ENCODE measurements around the gene NKX1-2.

Gene NKX1-2

GRCh38 chr10:124451276-124451675, 1.4 kb upstream of the NKX1-2 start:
- Histone ChIP-seq H3K4me3 (ENCODE audit: low read depth, low read length) (no peak overlapping the region), H3K9me3 (no peaks in the 10 kb centered on the region), H3K4me1 (no peaks in the 10 kb centered on the region), H3K27me3 (peaks cover 90% of the 10 kb centered on the region), H3K36me3 (no peaks in the 10 kb centered on the region)
- no peak for DNase-seq
- no peak for TF ChIP-seq CTCF (IDR thresholded peaks at IDR 0.05; ENCODE audit: low read depth, low read length)

- no peak for DNase-seq
- no peaks in the 10 kb centered on the region for H3K4me1 ChIP-seq
- H3K4me3 ChIP-seq (ENCODE audit: low read depth, low read length): no peak overlapping the region
- no peaks in the 10 kb centered on the region for H3K9me3 ChIP-seq
- no peaks in the 10 kb centered on the region for H3K36me3 ChIP-seq
- H3K27me3 ChIP-seq: peaks cover 93% of the 10 kb centered on the region
- no peak for TF ChIP-seq CTCF (IDR thresholded peaks at IDR 0.05; ENCODE audit: low read depth, low read length)
Measured at GRCh38 chr10:124450783-124451057, 885 bp upstream of the NKX1-2 start.

GRCh38 chr10:124449170-124450011, 444 bp downstream of the NKX1-2 start:
- no peaks in the 10 kb centered on the region for H3K36me3 ChIP-seq
- H3K4me3 ChIP-seq (ENCODE audit: low read depth, low read length): no peak overlapping the region; the same call in 1 of the 2 replicates
- DNase-seq: no peak
- H3K27me3 ChIP-seq: peaks cover 96% of the 10 kb centered on the region
- H3K9me3 ChIP-seq: no peaks in the 10 kb centered on the region
- TF ChIP-seq CTCF (IDR thresholded peaks at IDR 0.05; ENCODE audit: low read depth, low read length): no peak
- H3K4me1 ChIP-seq: no peaks in the 10 kb centered on the region

GRCh38 chr10:124448696-124449169, 1.1 kb downstream of the NKX1-2 start:
- H3K9me3 ChIP-seq: no peaks in the 10 kb centered on the region
- no peak overlapping the region; the same call in 1 of the 2 replicates for H3K4me3 ChIP-seq (ENCODE audit: low read depth, low read length)
- no peak for DNase-seq
- no peaks in the 10 kb centered on the region for H3K4me1 ChIP-seq
- TF ChIP-seq CTCF (IDR thresholded peaks at IDR 0.05; ENCODE audit: low read depth, low read length): no peak
- no peaks in the 10 kb centered on the region for H3K36me3 ChIP-seq
- H3K27me3 ChIP-seq: peaks cover 93% of the 10 kb centered on the region

GRCh38 chr10:124447751-124448466, 1.9 kb downstream of the NKX1-2 start:
- Histone ChIP-seq H3K27me3 (peaks cover 95% of the 10 kb centered on the region), H3K4me3 (ENCODE audit: low read depth, low read length) (no peak overlapping the region), H3K9me3 (no peaks in the 10 kb centered on the region), H3K36me3 (no peaks in the 10 kb centered on the region), H3K4me1 (no peaks in the 10 kb centered on the region)
- no peak for DNase-seq
- no peak for TF ChIP-seq CTCF (IDR thresholded peaks at IDR 0.05; ENCODE audit: low read depth, low read length)
